Kidney epithelial cell (primary cell): Measurements from ENCODE around the gene SNX3. TPM values are rescaled to one million over a fixed set of nuclear protein-coding genes. Genes with fewer than 3 reads are reported as not detected.
A peak's percentile ranks its signal among the peaks of the same experiment; 100 is the strongest.

Experiments used
- DNase-seq: peaks from one replicate; pipeline ENCODE4 v3.0.0-alpha.2; 2010; ENCODE audit warnings: low read depth
- H3K27me3 ChIP-seq: 2 replicates; pipeline ENCODE4 v1.6.0; 2011; ENCODE audit warnings: low read length; ENCODE audit not compliant: control insufficient read depth, insufficient read depth
- H3K36me3 ChIP-seq: 2 replicates; pipeline ENCODE4 v1.5.1; 2011; ENCODE audit warnings: low read length; ENCODE audit not compliant: control insufficient read depth, insufficient read depth
- H3K4me3 ChIP-seq: 2 replicates; pipeline ENCODE4 v1.5.1; 2011; ENCODE audit warnings: low read depth, mild to moderate bottlenecking, control low read depth, low read length
- CTCF ChIP-seq: IDR thresholded peaks from 2 replicates; pipeline ENCODE4 v1.5.1; 2011; ENCODE audit warnings: mild to moderate bottlenecking, moderate library complexity, low read length, control low read depth, inconsistent platforms; ENCODE audit not compliant: insufficient read depth, poor library complexity, severe bottlenecking
- total RNA-seq: library from RNA; depleted of rRNA; stranded (reverse); fragments of >200 nt; gene quantifications from 2 replicates; pipeline ENCODE4 v1.2.3, GENCODE V29; 2015

Gene SNX3
- total RNA-seq, 1 donor from 2014 or later: 130 TPM

- DNase-seq: no peak
- TF ChIP-seq CTCF: no peak
- H3K36me3 ChIP-seq: no peaks in the 10 kb centered on the region
- H3K27me3 ChIP-seq: no peaks in the 10 kb centered on the region
- no peak overlapping the region for H3K4me3 ChIP-seq
These were observed 51.1 kb downstream of the SNX3 start for GRCh38 chr6:108209738-108210137.

- no peak for TF ChIP-seq CTCF
- H3K27me3 ChIP-seq: no peaks in the 10 kb centered on the region
- no peak for DNase-seq
- no peak overlapping the region for H3K4me3 ChIP-seq
- H3K36me3 ChIP-seq: no peaks in the 10 kb centered on the region
These were observed 53.8 kb downstream of the SNX3 start for GRCh38 chr6:108207013-108207412.

- TF ChIP-seq CTCF: no peak
- Histone ChIP-seq H3K27me3 (no peaks in the 10 kb centered on the region), H3K36me3 (no peaks in the 10 kb centered on the region), H3K4me3 (no peak overlapping the region)
- DNase-seq: no peak
These were observed 57.4 kb downstream of the SNX3 start for GRCh38 chr6:108203189-108204112.

- no peaks in the 10 kb centered on the region for H3K36me3 ChIP-seq
- H3K27me3 ChIP-seq: no peaks in the 10 kb centered on the region
- no peak for TF ChIP-seq CTCF
- no peak overlapping the region for H3K4me3 ChIP-seq
- DNase-seq: peak; percentile 25
These were observed 60.2 kb downstream of the SNX3 start for GRCh38 chr6:108200631-108201030.

GRCh38 chr6:108200186-108200585 lies 60.7 kb downstream of the SNX3 start:
- no peak for TF ChIP-seq CTCF
- Histone ChIP-seq H3K36me3 (no peaks in the 10 kb centered on the region), H3K4me3 (no peak overlapping the region), H3K27me3 (no peaks in the 10 kb centered on the region)
- no peak for DNase-seq
